Fibroblast of mammary gland (primary cell): Measurements from ENCODE around the gene GALC.

Source experiments
- DNase-seq: peaks from one replicate; pipeline ENCODE4 v3.0.0-alpha.2; 2010; ENCODE audit warnings: low read depth
- H3K4me3 ChIP-seq: 2 replicates; pipeline ENCODE4 v1.5.1; 2011; ENCODE audit warnings: low read depth, mild to moderate bottlenecking, low read length, moderate library complexity; ENCODE audit not compliant: control insufficient read depth
- CTCF ChIP-seq: conservative IDR thresholded peaks from 2 replicates; pipeline ENCODE4 v1.5.1; 2011; ENCODE audit warnings: low read depth, low read length, inconsistent platforms; ENCODE audit not compliant: control insufficient read depth, insufficient read depth

The GALC gene

GRCh38 chr14:87896393-87897380, 96.3 kb downstream of the GALC start:
- H3K4me3 ChIP-seq: no peak overlapping the region
- peak; percentile 73 for DNase-seq
- TF ChIP-seq CTCF: peak; percentile 73

- DNase-seq: no peak
- no peak overlapping the region for H3K4me3 ChIP-seq
- no peak for TF ChIP-seq CTCF
Measured at GRCh38 chr14:87894920-87895319, 98.1 kb downstream of the GALC start.

GRCh38 chr14:87892763-87893162, 100.2 kb downstream of the GALC start:
- no peak for TF ChIP-seq CTCF
- no peak overlapping the region for H3K4me3 ChIP-seq
- no peak for DNase-seq

GRCh38 chr14:87888136-87888999, 104.6 kb downstream of the GALC start:
- H3K4me3 ChIP-seq: no peak overlapping the region
- TF ChIP-seq CTCF: peak; percentile 91
- DNase-seq: peak; percentile 64

- DNase-seq: no peak
- H3K4me3 ChIP-seq: no peak overlapping the region
Measured at GRCh38 chr14:87883750-87884149, 109.2 kb downstream of the GALC start.

More at GRCh38 chr14:87883750-87884149, 109.2 kb downstream of the GALC start:
- TF ChIP-seq CTCF: no peak
